Left ventricle myocardium superior (tissue), 1 donor: Measurements from ENCODE around the gene LGALS9B. TPM values are rescaled to one million over a fixed set of nuclear protein-coding genes. Genes with fewer than 3 reads are reported as not detected.
"Not testable (repeated sequence)": the region's sequence is repeated elsewhere in the genome, so short reads cannot be mapped to it uniquely, and the experiment has no call there.

Experiments
- ATAC-seq: fragments of 200-7000 bp; cut with Tn5 transposase; one replicate; pipeline ENCODE4 v1.9.1; 2020; ENCODE audit warnings: mild to moderate bottlenecking, moderate library complexity
- DNase-seq: peaks from one replicate; pipeline ENCODE4 v3.0.0-alpha.2; 2020
- intact Hi-C: fragments of 100-400 bp; cut with micrococcal nuclease; formaldehyde crosslinking; loops from one replicate; pipeline ENCODE4 v1.11.0; 2022
- long read RNA-seq: library from polyadenylated mRNA; unstranded; transcript quantifications from one replicate; pipeline ENCODE4 v2.0.0, GENCODE V29; 2021
- total RNA-seq: library from RNA; stranded (reverse); fragmentation: NEBNext Ultra II Directional; extraction: Animal tissue kit (Norgen Biotek cat#: 25700); gene quantifications from one replicate; pipeline ENCODE4 v1.2.1, GENCODE V29; 2021
- donor health status: DM: no; HTN: yes; CAD: no; lungs with severe emphysema.

Gene LGALS9B
- total RNA-seq: not detected
- long read RNA-seq: 0 reads

GRCh38 chr17:20467447-20467846 is at the start of gene LGALS9B:
Gene LGALS9B (minus strand): TSS chr17:20467539. CDS start chr17:20467470, 69 bp downstream.
- ATAC-seq, intact Hi-C loops, DNase-seq: not testable (repeated sequence)

- not testable (repeated sequence) for ATAC-seq
Measured at GRCh38 chr17:20516986-20517385, 49.6 kb upstream of the LGALS9B start.

GRCh38 chr17:20515099-20515498 is 47.8 kb upstream of the LGALS9B start:
- ATAC-seq, DNase-seq, intact Hi-C loops: not testable (repeated sequence)

More at GRCh38 chr17:20516986-20517385, 49.6 kb upstream of the LGALS9B start:
- DNase-seq, intact Hi-C loops: not testable (repeated sequence)

- ATAC-seq, DNase-seq, intact Hi-C loops: not testable (repeated sequence)
Measured at GRCh38 chr17:20513539-20513938, 46.2 kb upstream of the LGALS9B start.

GRCh38 chr17:20512378-20512777 is 45.0 kb upstream of the LGALS9B start:
- DNase-seq, ATAC-seq, intact Hi-C loops: not testable (repeated sequence)

GRCh38 chr17:20511778-20512177 is 44.4 kb upstream of the LGALS9B start:
- ATAC-seq, DNase-seq: not testable (repeated sequence)

GRCh38 chr17:20505333-20505732 is 38.0 kb upstream of the LGALS9B start:
- DNase-seq, ATAC-seq, intact Hi-C loops: not testable (repeated sequence)

More at GRCh38 chr17:20511778-20512177, 44.4 kb upstream of the LGALS9B start:
- intact Hi-C loops: not testable (repeated sequence)

GRCh38 chr17:20504388-20505066 is 37.2 kb upstream of the LGALS9B start:
- intact Hi-C loops, ATAC-seq, DNase-seq: not testable (repeated sequence)

- ATAC-seq, DNase-seq, intact Hi-C loops: not testable (repeated sequence)
Measured at GRCh38 chr17:20501896-20502295, 34.6 kb upstream of the LGALS9B start.

- intact Hi-C loops, ATAC-seq, DNase-seq: not testable (repeated sequence)
Measured at GRCh38 chr17:20500346-20500745, 33.0 kb upstream of the LGALS9B start.

- ATAC-seq, intact Hi-C loops: not testable (repeated sequence)
Measured at GRCh38 chr17:20495420-20495819, 28.1 kb upstream of the LGALS9B start.

GRCh38 chr17:20494735-20495134 is 27.4 kb upstream of the LGALS9B start:
- intact Hi-C loops, ATAC-seq, DNase-seq: not testable (repeated sequence)

More at GRCh38 chr17:20495420-20495819, 28.1 kb upstream of the LGALS9B start:
- DNase-seq: not testable (repeated sequence)

GRCh38 chr17:20494147-20494546 is 26.8 kb upstream of the LGALS9B start:
- DNase-seq, ATAC-seq, intact Hi-C loops: not testable (repeated sequence)

- ATAC-seq, DNase-seq, intact Hi-C loops: not testable (repeated sequence)
Measured at GRCh38 chr17:20492971-20493370, 25.6 kb upstream of the LGALS9B start.

GRCh38 chr17:20492099-20492498 is 24.8 kb upstream of the LGALS9B start:
- ATAC-seq, DNase-seq, intact Hi-C loops: not testable (repeated sequence)

GRCh38 chr17:20484930-20485329 is 17.6 kb upstream of the LGALS9B start:
- DNase-seq, intact Hi-C loops, ATAC-seq: not testable (repeated sequence)

- DNase-seq, intact Hi-C loops, ATAC-seq: not testable (repeated sequence)
Measured at GRCh38 chr17:20479889-20480591, 12.7 kb upstream of the LGALS9B start.

GRCh38 chr17:20477398-20478071 is 10.2 kb upstream of the LGALS9B start:
- ATAC-seq: not testable (repeated sequence)

More at GRCh38 chr17:20477398-20478071, 10.2 kb upstream of the LGALS9B start:
- intact Hi-C loops, DNase-seq: not testable (repeated sequence)
